Measurements from ENCODE around the gene HNF1B.

HNF1B gene

GRCh38 chr17:37637956-37638355 lies 106.9 kb downstream of the HNF1B start:
- no peak for ATAC-seq
- TF ChIP-seq POU6F1 (CRISPR knock-in tag; IDR thresholded peaks at IDR 0.05; ENCODE audit: borderline replicate concordance, low read depth) (no peak), TOX (CRISPR knock-in tag; IDR thresholded peaks at IDR 0.05; ENCODE audit: borderline replicate concordance) (no peak), RARB (CRISPR knock-in tag; IDR thresholded peaks at IDR 0.05) (no peak), ZNF8 (CRISPR knock-in tag; IDR thresholded peaks at IDR 0.05) (no peak), PPARA (CRISPR knock-in tag; IDR thresholded peaks at IDR 0.05; ENCODE audit: borderline replicate concordance) (no peak), ESRRG (CRISPR knock-in tag; IDR thresholded peaks at IDR 0.05) (no peak), TSHZ2 (CRISPR knock-in tag; IDR thresholded peaks at IDR 0.05) (no peak), ZFP3 (CRISPR knock-in tag; IDR thresholded peaks at IDR 0.05) (no peak), ZNF70 (CRISPR knock-in tag; IDR thresholded peaks at IDR 0.05) (no peak), ZNF565 (CRISPR knock-in tag; conservative IDR thresholded peaks at IDR 0.05; ENCODE audit: low read depth) (no peak), BACH2 (CRISPR knock-in tag; IDR thresholded peaks at IDR 0.05; ENCODE audit: borderline replicate concordance) (no peak), CSDC2 (CRISPR knock-in tag; IDR thresholded peaks at IDR 0.05) (no peak), ZFP30 (CRISPR knock-in tag; IDR thresholded peaks at IDR 0.05) (no peak), GLIS3 (CRISPR knock-in tag; IDR thresholded peaks at IDR 0.05) (no peak), OSR1 (CRISPR knock-in tag; IDR thresholded peaks at IDR 0.05) (no peak), CREB5 (CRISPR knock-in tag; IDR thresholded peaks at IDR 0.05; ENCODE audit: low read depth) (no peak), PATZ1 (CRISPR knock-in tag; IDR thresholded peaks at IDR 0.05; ENCODE audit: borderline replicate concordance) (no peak), SNAI2 (CRISPR knock-in tag; IDR thresholded peaks at IDR 0.05) (no peak)

All from SK-N-SH treated with all-trans-retinoic acid at 6 μM for 48 hours (cell line).